ENCODE results near the gene HERPUD1.
"Not testable (repeated sequence)": the region's sequence is repeated elsewhere in the genome, so short reads cannot be mapped to it uniquely, and the experiment has no call there.

The HERPUD1 gene, protein sequence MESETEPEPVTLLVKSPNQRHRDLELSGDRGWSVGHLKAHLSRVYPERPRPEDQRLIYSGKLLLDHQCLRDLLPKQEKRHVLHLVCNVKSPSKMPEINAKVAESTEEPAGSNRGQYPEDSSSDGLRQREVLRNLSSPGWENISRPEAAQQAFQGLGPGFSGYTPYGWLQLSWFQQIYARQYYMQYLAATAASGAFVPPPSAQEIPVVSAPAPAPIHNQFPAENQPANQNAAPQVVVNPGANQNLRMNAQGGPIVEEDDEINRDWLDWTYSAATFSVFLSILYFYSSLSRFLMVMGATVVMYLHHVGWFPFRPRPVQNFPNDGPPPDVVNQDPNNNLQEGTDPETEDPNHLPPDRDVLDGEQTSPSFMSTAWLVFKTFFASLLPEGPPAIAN

GRCh38 chr16:56931892-56932720, at the start of gene HERPUD1:
TSS of gene HERPUD1 (plus strand) at chr16:56932142. CDS start at chr16:56932245, 103 bp downstream.
- DNase-seq (ENCODE audit: low read depth, low spot score), result peak; percentile 91

- DNase-seq (ENCODE audit: low read depth, low spot score), result no peak
Measured at GRCh38 chr16:56883586-56883985, 48.4 kb upstream of the HERPUD1 start.

- no peak for DNase-seq (ENCODE audit: low read depth, low spot score)
Measured at GRCh38 chr16:56884026-56884582, 47.8 kb upstream of the HERPUD1 start.

GRCh38 chr16:56884929-56885328, 47.0 kb upstream of the HERPUD1 start:
- not testable (repeated sequence) for DNase-seq (ENCODE audit: low read depth, low spot score)

GRCh38 chr16:56885446-56886162, 46.3 kb upstream of the HERPUD1 start:
- DNase-seq (ENCODE audit: low read depth, low spot score), result no peak

GRCh38 chr16:56886296-56886695, 45.6 kb upstream of the HERPUD1 start:
- no peak for DNase-seq (ENCODE audit: low read depth, low spot score)

- no peak for DNase-seq (ENCODE audit: low read depth, low spot score)
Measured at GRCh38 chr16:56886826-56887225, 45.1 kb upstream of the HERPUD1 start.

- DNase-seq (ENCODE audit: low read depth, low spot score), result no peak
Measured at GRCh38 chr16:56888806-56889205, 43.1 kb upstream of the HERPUD1 start.

DNA sequence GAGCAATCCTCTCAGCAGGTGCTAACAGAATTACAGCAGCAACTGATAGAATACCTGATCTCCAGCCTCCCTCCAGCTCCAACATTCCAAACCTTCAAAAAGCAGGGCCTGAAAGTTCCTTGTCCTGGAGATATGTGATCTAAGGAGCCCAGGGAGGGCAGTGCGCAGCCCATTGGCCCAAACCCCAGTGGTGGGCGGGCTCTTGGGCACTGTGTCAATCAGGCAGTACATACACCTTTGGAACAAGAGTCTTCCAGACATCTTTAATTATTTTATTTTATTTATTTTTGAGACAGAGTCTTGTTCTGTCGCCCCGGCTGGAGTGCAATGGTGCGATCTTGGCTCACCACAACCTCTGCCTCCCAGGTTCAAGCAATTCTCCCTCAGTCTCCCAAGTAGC, 42.7 kb upstream of the HERPUD1 start:
- no peak for DNase-seq (ENCODE audit: low read depth, low spot score)

DNA sequence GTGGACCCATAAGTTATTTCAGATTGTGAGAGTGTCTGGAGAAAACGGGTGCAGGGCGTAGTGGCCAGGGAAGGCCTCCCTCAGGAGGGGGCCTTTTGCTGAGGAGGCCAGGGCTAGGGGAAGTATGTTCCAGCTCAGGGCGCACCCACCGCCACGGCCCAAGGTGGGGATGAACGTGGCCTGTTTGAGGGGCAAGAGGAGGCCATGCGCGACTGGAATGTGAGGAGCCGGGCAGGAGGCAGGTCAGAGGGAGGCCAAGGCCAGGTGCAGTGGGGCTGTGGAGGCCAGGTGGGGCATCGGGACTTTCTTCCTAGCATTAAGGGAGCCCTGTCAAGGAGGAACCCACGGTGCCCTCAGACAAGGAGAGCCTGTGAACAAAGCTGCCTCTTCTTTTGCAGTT, 40.3 kb upstream of the HERPUD1 start:
- no peak for DNase-seq (ENCODE audit: low read depth, low spot score)

GRCh38 chr16:56892705-56893104, 39.2 kb upstream of the HERPUD1 start:
- DNase-seq (ENCODE audit: low read depth, low spot score), result no peak

- DNase-seq (ENCODE audit: low read depth, low spot score), result no peak
Measured at GRCh38 chr16:56894331-56894917, 37.5 kb upstream of the HERPUD1 start.

DNA sequence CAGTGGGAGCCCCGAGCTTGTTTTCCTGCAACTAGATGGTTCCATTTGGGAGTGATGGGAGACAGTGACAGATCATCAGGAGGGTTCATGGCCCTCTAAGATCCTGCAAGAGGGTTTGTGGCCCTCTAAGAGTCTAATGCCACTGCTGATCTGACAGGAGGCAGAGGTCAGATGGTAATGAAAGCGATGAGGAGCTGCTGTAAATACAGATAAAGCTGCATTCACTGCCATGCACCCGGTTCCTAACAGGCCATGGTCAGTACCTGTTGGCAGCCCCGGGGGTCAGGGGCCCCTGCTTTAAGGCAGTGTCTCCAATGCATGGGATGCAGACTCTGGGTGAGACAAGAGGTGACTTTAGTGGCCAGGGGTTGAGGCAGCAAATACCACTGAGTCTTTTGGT, 36.1 kb upstream of the HERPUD1 start:
- no peak for DNase-seq (ENCODE audit: low read depth, low spot score)

DNA sequence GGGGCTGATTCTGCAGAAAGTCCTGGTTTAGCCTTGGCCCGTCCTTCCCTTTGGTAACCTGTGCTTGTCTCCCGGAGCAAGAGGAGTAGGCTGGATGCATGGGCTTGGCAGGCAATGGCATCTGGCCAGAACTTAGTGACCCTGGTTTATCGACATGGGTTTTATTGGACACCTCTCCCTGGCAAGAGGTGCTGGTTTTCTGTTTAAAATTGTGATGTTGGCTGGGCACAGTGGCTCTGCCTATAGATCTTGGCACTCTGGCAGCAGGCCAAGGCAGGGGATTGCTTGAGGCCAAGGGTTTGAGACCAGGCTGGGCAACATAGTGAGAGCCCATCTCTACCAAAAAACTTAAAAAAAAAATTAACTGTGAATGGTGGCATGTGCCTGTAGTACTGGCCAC, 35.7 kb upstream of the HERPUD1 start:
- DNase-seq (ENCODE audit: low read depth, low spot score), result no peak

DNA sequence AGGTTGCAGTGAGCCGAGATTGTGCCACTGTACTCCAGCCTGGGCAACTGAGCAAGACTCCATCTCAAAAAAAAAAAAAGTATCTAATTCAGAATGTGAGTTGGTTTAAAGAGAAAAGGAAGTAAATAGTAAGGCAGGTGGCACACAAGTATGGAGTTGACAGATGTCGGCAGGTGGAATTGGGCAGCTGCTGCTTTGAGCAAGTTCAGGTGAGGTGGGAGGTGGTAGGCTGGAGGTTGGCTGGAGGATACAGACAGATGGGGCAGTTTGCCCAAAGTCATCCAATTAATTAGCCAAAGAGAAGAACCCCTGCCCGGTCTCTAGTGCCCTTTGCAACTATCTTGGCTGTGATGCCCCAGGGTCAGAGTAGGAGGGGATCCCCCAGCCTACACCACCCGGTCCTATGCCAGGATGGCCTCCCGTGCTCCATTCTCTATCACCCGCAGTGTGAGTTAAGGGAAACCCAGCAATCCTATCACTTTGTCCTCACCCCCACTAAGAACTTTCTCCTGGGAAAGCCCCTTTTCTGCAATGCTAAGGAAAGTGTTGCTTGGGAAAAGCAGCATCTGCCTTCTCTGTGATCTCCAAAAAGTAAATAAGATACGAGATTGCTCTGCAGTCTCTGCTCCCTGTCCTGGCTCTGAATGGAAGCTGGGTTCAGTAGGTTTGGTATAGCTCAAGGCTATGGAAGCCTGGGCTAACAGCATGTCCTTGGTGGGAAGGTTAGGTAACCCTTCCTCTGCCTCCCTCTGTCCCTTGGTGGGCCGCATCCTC, 34.7 kb upstream of the HERPUD1 start:
- DNase-seq (ENCODE audit: low read depth, low spot score), result no peak

DNA sequence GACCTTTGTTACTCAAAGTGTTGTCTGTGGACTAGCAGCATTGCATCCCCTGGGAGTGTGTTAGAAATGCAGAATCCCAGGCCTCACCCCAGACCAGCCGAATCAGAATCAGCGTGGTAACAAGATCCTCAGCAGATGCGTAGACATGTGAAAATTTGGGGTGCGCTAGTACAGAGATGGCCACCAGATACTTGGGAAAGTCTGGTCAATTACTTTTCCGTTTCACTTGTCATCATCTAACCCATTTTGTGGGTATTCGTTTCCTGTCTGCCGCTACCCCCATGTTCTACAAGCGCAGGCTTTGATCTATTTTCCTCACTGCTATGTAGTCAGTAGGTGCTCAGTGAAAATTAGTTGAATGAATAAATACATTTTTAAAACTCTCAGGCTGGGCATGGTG, 33.1 kb upstream of the HERPUD1 start:
- no peak for DNase-seq (ENCODE audit: low read depth, low spot score)

DNA sequence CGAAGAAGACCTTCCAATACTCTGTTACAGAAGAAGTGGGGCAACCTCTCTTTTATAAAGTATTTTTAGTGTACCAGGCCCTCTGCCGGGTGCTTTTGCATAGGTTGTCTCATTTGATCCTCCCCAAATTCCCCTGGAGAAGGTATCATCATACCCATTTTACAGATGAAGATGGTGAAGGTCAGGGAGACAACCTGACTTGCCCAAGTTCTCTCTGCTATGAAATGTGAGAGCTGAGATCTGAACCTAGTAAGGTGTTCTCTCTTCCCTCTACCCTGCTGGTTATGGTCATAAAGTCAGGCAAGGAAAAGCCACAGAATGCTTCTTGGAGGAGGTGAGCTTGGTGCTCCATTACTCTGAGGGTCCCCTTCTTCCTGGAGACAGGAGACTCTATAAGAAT, 28.1 kb upstream of the HERPUD1 start:
- DNase-seq (ENCODE audit: low read depth, low spot score), result no peak

DNA sequence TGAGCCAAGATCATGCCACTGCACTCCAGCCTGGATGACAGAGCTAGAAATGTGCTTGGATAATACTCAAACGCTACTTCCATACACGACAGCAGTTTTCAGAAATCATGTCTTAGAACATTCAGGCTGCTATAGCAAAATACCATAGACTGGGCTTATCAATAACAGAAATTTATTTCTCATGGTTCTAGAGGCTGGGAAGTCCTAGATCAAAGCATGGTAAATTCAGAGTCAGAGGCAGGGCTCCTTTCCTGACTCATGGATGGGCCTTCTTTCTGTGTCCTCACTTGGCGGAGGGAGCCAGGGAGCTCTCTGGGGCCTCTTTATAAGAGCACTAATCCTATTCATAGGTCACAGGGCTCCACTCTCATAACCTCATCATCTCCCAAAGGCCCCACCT, 24.5 kb upstream of the HERPUD1 start:
- no peak for DNase-seq (ENCODE audit: low read depth, low spot score)

GRCh38 chr16:56909527-56909979, 22.4 kb upstream of the HERPUD1 start:
- no peak for DNase-seq (ENCODE audit: low read depth, low spot score)

DNA sequence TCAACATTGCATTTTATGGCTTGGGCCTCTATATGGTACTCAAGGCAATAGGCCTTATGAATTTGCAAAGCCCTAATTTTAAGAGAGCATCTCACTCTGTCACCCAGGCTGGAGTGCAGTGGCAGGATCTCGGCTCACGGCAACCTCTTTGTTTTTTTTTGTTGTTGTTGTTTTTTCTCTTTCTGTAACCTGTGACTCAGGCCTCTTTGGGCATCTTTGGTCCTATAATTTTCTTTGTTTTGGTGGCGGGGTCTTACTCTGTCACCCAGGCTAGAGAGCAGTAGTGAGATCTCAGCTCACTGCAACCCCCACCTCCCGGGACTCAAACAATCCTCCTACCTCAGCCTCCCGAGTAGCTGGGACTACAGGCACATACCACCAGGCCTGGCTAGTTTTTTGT, 21.8 kb upstream of the HERPUD1 start:
- DNase-seq (ENCODE audit: low read depth, low spot score), result no peak
